ENCODE measurements around the gene ZNF827. TPM values are rescaled to one million over a fixed set of nuclear protein-coding genes. Genes with fewer than 3 reads are reported as not detected.

The ZNF827 gene
- total RNA-seq, 1 experiment from 2014 or later, result 29.4 TPM

GRCh38 chr4:145852256-145852839 is 86.3 kb downstream of the ZNF827 start:
- Histone ChIP-seq H3K23me2 (ENCODE audit: insufficient read length, low read depth, low read length, poor library complexity, severe bottlenecking) (no peaks in the 10 kb centered on the region), H3K79me2 (ENCODE audit: insufficient read depth, low read length) (no peaks in the 10 kb centered on the region; the same call in 1 of the 2 replicates), H3K23ac (ENCODE audit: insufficient read length, low read depth, low read length) (no peak overlapping the region), H2BK15ac (ENCODE audit: low read depth, low read length) (no peak overlapping the region), H3K14ac (ENCODE audit: insufficient read depth, low read length) (no peak overlapping the region), H3K4me1 (ENCODE audit: insufficient read depth, low read length) (no peaks in the 10 kb centered on the region), H2AK5ac (ENCODE audit: insufficient read length, low read length) (no peak overlapping the region), H4K5ac (ENCODE audit: insufficient read length, low read depth, low read length) (no peak overlapping the region), H2BK5ac (ENCODE audit: insufficient read length, low read length) (no peak overlapping the region), H4K91ac (ENCODE audit: insufficient read length, low read depth, low read length) (no peak overlapping the region), H2AFZ (ENCODE audit: low read length) (no peak overlapping the region), H3K18ac (ENCODE audit: insufficient read length, low read depth, low read length) (no peak overlapping the region), H2BK20ac (ENCODE audit: low read depth, low read length, poor library complexity, severe bottlenecking) (no peak overlapping the region), H3K4ac (ENCODE audit: low read depth, low read length) (no peak overlapping the region), H3K27me3 (ENCODE audit: insufficient read depth, low read length) (no peaks in the 10 kb centered on the region), H3T11ph (ENCODE audit: low read length) (no peak overlapping the region), H3K56ac (ENCODE audit: insufficient read length, low read depth, low read length) (no peak overlapping the region), H3K9me3 (ENCODE audit: control insufficient read depth, low read depth, low read length) (no peaks in the 10 kb centered on the region), H3K27ac (ENCODE audit: insufficient read length, low read depth, low read length) (no peak overlapping the region), H2BK12ac (ENCODE audit: insufficient read length, low read depth, low read length) (no peak overlapping the region), H2BK120ac (ENCODE audit: low read depth, low read length, poor library complexity, severe bottlenecking) (no peak overlapping the region), H4K8ac (replicated peaks; ENCODE audit: insufficient read length, low read depth, low read length) (no peak overlapping the region), H3K4me2 (ENCODE audit: insufficient read depth, insufficient read length, low read length) (no peak overlapping the region), H3K9ac (ENCODE audit: extremely low read depth, insufficient read length, low read length) (no peak overlapping the region), H3K79me1 (ENCODE audit: insufficient read depth, low read depth, low read length, poor library complexity, severe bottlenecking) (no peaks in the 10 kb centered on the region), H4K20me1 (ENCODE audit: control insufficient read depth, insufficient read depth, insufficient read length) (no peaks in the 10 kb centered on the region)
- DNase-seq, result no peak
- no peak for TF ChIP-seq CTCF (conservative IDR thresholded peaks at IDR 0.05)
- Mint-ChIP-seq H3K27ac (peak overlapping the region in 1 of 3 experiments; percentile 13; a peak in 1 of 7 replicates), H3K27me3 (ENCODE audit: low read depth) (no peaks in the 10 kb centered on the region), H3K9me3 (no peaks in the 10 kb centered on the region), H3K4me3 (no peak overlapping the region), H3K36me3 (ENCODE audit: insufficient read depth in 1 of 3, low read depth in 3 of 3) (peaks cover 9 to 33% (median 14%) of the 10 kb centered on the region in 3 experiments), H3K4me1 (peaks cover 6 to 8% of the 10 kb centered on the region in 2 experiments; a peak in 3 of 4 replicates)
- no CpG with 5 or more reads among the region's 3 CpGs for WGBS (ENCODE audit: extremely low coverage, insufficient read length, low lambda C conversion rate)

Measured in H9 (cell line).